Measurements from ENCODE around the gene SIGLEC8.

SIGLEC8 gene

GRCh38 chr19:51476164-51476563 is 17.9 kb upstream of the SIGLEC8 start:
- no peak for DNase-seq (ENCODE audit: low read depth)
- TF ChIP-seq CTCF (IDR thresholded peaks at IDR 0.05; ENCODE audit: low read length, missing control alignments) = no peak
- H3K4me3 ChIP-seq (replicated peaks; ENCODE audit: low read depth, low read length) = no peak overlapping the region

DNA sequence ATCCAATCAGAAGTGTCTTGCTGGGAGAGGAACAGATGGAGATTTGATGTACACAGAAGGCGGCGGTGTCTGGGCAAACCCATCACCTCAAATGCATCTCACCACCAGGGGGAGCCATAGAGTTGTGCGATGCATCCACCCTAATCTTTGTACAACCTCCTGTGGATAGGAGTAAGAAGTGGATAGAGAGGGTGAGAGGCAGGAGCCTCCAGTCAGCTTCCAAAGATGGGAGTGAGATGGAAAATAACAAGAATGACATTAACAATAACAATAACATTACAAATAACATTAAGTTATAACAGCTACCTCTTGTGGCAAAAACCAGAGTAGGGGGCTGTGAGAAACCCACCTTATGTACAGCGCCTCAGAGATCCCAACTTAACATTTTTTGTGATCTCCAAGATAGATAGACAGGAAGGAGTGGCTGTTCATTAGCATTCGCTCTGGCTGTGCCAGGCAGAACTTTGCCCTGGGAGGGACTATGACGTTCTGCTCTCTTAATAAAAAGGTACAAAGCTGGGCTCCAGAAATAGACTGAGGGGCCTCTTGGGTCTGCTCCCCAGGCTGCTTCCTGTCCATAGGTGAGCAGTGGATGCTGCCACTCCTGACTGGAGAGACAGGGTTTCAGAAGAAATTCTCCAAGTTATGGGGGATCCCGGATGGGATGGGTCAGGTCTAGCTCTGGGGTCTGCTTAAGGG is 14.9 kb upstream of the SIGLEC8 start:
- H3K4me3 ChIP-seq (replicated peaks; ENCODE audit: low read depth, low read length) = no peak overlapping the region
- peak; percentile 88 for TF ChIP-seq CTCF (IDR thresholded peaks at IDR 0.05; ENCODE audit: low read length, missing control alignments)
- DNase-seq (ENCODE audit: low read depth) = peak; percentile 80

DNA sequence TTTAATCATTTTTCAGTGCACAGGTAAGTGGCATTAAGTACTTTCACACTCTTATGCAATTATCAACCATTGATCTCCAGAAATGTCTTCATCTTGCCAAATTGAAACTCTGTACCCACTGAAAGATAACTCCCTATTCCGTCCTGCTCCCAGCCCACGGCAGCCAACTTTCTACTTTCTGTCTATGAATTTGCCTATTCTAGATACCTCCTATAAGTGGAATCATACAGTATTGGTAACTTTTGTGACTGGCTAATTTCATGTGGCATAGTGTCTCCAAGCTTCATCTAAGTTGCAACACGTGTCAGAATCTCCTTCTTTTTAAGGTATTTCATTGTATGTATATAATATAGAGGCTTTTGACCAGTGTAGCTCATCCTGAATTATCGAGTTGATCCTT is 14.4 kb upstream of the SIGLEC8 start:
- no peak for DNase-seq (ENCODE audit: low read depth)
- TF ChIP-seq CTCF (IDR thresholded peaks at IDR 0.05; ENCODE audit: low read length, missing control alignments) = no peak
- H3K4me3 ChIP-seq (replicated peaks; ENCODE audit: low read depth, low read length) = no peak overlapping the region

- no peak for TF ChIP-seq CTCF (IDR thresholded peaks at IDR 0.05; ENCODE audit: low read length, missing control alignments)
- H3K4me3 ChIP-seq (replicated peaks; ENCODE audit: low read depth, low read length) = no peak overlapping the region
- peak; percentile 7 for DNase-seq (ENCODE audit: low read depth)
Measured at GRCh38 chr19:51471527-51471926, 13.3 kb upstream of the SIGLEC8 start.

- TF ChIP-seq CTCF (IDR thresholded peaks at IDR 0.05; ENCODE audit: low read length, missing control alignments) = no peak
- DNase-seq (ENCODE audit: low read depth) = peak; percentile 50
- no peak overlapping the region for H3K4me3 ChIP-seq (replicated peaks; ENCODE audit: low read depth, low read length)
Measured at GRCh38 chr19:51470966-51471365, 12.7 kb upstream of the SIGLEC8 start.

DNA sequence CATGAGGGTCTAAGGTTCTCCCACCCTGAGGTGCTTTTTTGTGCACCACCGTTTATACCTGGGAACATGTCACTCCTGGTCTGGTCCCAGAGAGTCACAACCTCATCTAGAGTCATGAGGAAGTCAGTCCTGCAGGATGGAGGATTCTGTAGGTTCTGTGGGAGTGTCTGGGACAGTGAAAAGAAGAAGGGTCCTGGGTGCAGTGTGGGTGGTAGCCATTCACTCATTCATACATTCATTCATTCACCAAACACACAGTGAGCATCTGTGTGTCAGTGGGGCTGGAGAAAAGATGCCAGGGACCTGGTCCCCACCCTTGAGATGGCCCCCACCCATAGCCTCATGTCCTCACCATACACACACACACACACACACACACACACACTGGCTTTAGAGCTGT is 11.4 kb upstream of the SIGLEC8 start:
- no peak overlapping the region for H3K4me3 ChIP-seq (replicated peaks; ENCODE audit: low read depth, low read length)
- no peak for TF ChIP-seq CTCF (IDR thresholded peaks at IDR 0.05; ENCODE audit: low read length, missing control alignments)
- DNase-seq (ENCODE audit: low read depth) = no peak

DNA sequence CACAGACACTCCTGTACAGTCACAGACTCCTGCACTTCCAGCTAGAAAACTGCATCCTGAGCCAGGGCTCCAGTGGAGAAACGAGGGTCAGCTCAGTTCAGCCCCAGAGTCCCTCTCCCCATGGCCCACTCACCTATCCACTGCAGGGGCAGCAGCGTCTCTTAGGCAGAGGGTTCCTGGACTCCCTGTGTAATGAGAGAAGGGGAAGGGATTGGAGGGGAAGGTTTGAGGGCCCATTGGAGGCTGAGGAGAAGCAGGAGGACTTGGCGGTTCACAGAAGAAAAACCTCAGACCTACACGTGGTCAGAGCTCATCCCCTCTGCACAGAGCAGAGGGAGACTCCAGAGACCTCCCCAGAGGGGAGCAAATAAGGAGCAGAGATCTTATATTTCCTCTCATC is 10.9 kb upstream of the SIGLEC8 start:
- H3K4me3 ChIP-seq (replicated peaks; ENCODE audit: low read depth, low read length) = no peak overlapping the region
- no peak for DNase-seq (ENCODE audit: low read depth)
- no peak for TF ChIP-seq CTCF (IDR thresholded peaks at IDR 0.05; ENCODE audit: low read length, missing control alignments)
